G401 (cell line): ENCODE results near the gene CCL26. TPM values are rescaled to one million over a fixed set of nuclear protein-coding genes. Genes with fewer than 3 reads are reported as not detected.
"Not testable (repeated sequence)": the region's sequence is repeated elsewhere in the genome, so short reads cannot be mapped to it uniquely, and the experiment has no call there.

ENCODE experiments used
- DNase-seq: peaks from one replicate; pipeline ENCODE4 v3.0.0-alpha.2; 2015; ENCODE audit warnings: low spot score
- in situ Hi-C: cut with HindIII; loops from 2 replicates; pipeline ENCODE4 v1.10.0; 2016; ENCODE audit warnings: low sequenced_read_pairs, mixed read lengths
- total RNA-seq: library from RNA; depleted of rRNA; stranded (reverse); fragments of >200 nt; shearing (Covaris generic); gene quantifications from 2 replicates; pipeline ENCODE4 v1.2.3, GENCODE V29; 2014; rRNA removed

CCL26 gene
- total RNA-seq, 1 experiment from 2014 or later = not detected

GRCh38 chr7:75723444-75723843, 48.6 kb downstream of the CCL26 start:
- no peak for DNase-seq
- in situ Hi-C loops = no loop called here

- in situ Hi-C loops = no loop called here
- DNase-seq = no peak
Observed at GRCh38 chr7:75722373-75722772, 49.6 kb downstream of the CCL26 start.

DNA sequence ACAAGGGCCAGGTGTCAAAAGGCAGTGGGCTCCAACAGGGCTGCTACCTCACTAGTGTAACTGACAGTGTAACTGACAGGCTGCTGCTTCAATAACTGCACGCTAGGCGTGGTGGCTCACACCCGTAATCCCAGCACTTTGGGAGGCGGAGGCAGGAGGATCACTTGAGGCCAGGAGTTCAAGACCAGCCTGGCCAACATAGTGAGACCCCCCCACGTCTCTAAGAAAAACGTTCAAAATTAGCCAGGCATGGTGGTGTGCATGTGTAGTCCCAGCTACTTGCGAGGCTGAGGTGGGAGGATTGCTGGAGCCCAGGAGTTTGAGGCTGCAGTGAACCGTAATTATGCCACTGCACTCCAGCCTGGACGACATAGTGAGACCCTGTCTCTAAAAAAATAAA, 50.1 kb downstream of the CCL26 start:
- in situ Hi-C loops, DNase-seq: not testable (repeated sequence)

- in situ Hi-C loops = no loop called here
- DNase-seq = no peak
Observed at GRCh38 chr7:75721426-75721825, 50.6 kb downstream of the CCL26 start.

GRCh38 chr7:75719626-75720025, 52.4 kb downstream of the CCL26 start:
- in situ Hi-C loops = no loop called here
- no peak for DNase-seq

Other genes with a start within 250 kb of the CCL26 start
- 19.1 and 33.2 TPM in 2 replicates for gene HIP1, start 33.3 kb downstream of the CCL26 start, total RNA-seq
- gene CCL24, start 41.6 kb upstream of the CCL26 start, total RNA-seq = not detected in 2 replicates
- gene RHBDD2, start 106.8 kb upstream of the CCL26 start, total RNA-seq = 27.0 and 28.3 TPM in 2 replicates
- 44.1 and 73.3 TPM in 2 replicates for gene POR, start 142.9 kb upstream of the CCL26 start, total RNA-seq
- 18.2 and 19.6 TPM in 2 replicates for gene TMEM120A, start 222.4 kb upstream of the CCL26 start, total RNA-seq